GM21825 (cell line): ENCODE measurements around the gene SELENOW.
"Not testable (repeated sequence)": the region's sequence is repeated elsewhere in the genome, so short reads cannot be mapped to it uniquely, and the experiment has no call there.

Experiments used
- ATAC-seq: cut with Tn5 transposase; IDR thresholded peaks from one replicate; pipeline ENCODE4 v1.9.1; 2021; ENCODE audit warnings: mild to moderate bottlenecking, moderate library complexity; ENCODE audit not compliant: unreplicated experiment

SELENOW gene

DNA sequence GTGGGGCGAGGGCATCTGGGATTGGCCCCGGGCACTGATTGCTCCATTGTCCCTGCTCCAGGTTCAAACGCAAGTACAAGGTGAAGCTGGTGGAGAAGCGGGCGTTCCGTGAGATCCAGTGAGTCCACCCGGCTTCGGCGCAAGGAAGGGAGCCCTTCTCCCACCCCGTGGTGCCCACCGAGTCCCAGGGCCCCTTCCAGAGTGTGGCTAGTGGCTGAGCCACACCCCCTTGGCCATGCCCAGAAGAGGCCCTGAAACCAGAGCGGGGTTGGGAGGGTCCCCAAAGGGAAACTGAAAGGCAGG, 21.9 kb upstream of the SELENOW start:
- no peak for ATAC-seq

- no peak for ATAC-seq
Measured at GRCh38 chr19:47756953-47757608, 21.4 kb upstream of the SELENOW start.

- no peak for ATAC-seq
Measured at GRCh38 chr19:47757617-47758442, 20.7 kb upstream of the SELENOW start.

DNA sequence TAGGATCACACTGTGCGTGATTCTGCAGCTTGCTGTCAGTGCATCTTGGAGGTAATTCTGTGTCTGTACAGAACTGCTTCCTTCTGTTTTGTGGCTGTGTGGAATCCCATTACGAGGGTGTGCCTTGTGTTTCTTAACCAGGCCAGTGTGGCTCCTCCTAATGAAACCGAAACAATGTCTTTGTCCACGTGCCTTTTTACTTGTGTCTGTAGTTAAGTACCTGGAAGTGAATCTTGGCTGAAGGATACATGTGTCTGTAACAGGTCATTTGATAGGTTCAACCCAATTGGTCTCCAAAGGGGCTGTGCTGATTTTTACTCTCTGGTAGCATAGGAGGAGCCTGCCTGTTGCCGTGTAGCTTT, 20.1 kb upstream of the SELENOW start:
- ATAC-seq, result no peak

- ATAC-seq, result no peak
Measured at GRCh38 chr19:47760632-47760999, 17.9 kb upstream of the SELENOW start.

- ATAC-seq, result no peak
Measured at GRCh38 chr19:47761566-47761965, 16.9 kb upstream of the SELENOW start.

DNA sequence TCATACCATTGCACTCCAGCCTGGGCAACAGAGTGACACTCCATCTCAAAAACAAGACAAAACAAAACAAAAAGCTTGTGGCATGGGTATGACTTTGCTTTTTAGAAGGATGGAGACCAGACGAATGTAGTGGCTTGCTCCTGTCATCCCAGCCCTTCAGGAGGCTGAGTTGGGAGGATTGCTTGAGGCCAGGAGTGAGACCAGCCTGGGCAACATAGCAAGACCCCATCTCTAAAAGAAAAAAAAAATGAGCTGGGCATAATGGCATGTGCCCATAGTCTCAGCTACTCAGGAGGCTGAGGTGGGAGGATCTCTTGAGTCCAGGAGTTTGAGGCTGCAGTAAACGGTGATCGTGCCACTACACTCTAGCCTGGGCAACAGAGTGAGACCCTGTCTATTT, 16.4 kb upstream of the SELENOW start:
- ATAC-seq, result no peak

DNA sequence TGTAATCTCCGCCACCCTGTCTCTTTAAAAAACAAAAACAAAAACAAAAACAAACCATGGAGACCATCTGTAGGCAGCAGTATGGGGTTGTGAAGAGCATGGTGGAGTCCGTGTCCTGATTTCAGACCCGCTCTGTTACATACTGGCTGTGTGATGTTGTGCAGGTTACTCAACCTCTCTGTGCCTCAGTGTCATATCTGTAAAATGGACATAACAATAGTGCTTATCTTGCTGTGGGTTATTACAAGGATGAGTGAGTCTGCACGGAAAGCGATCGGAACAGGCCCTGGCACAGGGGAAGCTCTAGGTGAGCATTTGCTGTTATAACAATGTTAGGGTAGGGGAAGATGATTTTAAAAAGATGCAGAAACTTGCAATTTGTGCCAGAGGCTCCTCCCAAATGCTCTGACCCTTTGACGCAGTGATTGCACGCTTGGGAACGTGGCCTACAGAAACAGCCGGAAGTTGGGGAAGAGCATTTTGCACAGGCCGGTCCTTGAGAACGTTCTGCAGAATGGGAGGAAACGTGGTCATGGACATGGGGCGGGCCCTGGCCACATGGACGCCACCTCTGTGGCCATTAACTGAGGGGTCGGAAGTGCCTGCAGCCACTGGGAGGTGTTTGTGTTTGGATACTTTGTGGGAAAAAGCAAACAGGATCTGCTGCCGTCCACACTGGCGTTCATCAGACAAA, 15.7 kb upstream of the SELENOW start:
- no peak for ATAC-seq

DNA sequence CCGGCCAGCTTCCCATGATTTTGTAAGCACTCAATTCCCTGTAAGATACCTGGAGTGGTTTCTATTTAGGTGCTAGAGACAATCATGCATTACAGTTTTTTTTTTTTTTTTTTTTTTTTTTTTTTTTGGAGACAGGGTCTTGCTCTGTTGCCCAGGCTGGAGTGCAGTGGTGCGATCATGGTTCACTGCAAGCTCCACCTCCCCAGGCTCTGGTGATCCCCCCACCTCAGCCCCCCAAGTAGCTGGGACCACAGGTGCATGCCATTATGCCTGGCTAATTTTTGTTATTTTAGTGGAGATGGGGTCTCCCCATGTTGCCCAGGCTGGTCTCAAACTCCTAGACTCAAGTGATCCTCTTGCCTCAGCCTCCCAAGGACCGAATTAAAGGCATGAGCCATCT, 13.8 kb upstream of the SELENOW start:
- ATAC-seq, result not testable (repeated sequence)

DNA sequence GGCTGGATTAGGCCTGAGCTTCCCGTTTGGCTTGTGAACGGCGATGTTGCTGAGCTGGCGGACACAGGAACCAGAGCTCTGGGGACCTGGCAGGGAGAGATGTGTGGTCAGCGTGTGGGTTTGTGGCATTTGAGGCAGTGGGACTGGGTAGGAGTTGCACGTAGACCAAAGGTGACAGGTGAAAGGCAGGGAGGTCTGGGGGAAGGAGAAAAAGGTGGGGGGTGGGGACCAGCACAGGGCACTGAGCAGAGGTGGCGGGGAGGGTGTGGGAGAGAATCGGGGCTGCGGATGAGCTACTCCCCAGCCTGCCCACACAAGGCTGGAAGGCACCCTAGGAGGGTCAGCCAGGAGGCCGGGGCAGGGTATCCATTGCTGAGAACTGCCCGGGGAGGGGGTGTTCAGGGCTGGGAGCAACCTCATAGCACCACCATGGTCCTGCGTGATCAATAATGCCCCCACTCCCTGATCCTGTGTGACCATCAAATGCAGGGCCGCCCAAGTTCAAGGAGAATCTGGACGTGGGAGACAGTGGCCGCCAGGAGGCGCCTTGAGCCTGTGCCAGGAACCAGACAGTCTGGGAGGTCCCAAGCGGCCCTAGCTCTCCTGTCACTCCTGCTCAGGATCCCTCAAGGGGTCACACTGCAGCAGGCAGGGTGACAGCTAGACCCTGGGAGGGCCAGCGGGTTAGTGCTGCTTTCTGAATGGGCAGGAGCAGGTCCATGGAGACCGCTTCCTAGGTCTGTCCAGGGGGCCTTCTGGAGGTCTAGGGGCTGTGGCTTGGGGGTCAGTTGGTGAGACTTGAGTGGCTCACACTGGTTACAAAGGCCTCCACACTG, 12.8 kb upstream of the SELENOW start:
- no peak for ATAC-seq

DNA sequence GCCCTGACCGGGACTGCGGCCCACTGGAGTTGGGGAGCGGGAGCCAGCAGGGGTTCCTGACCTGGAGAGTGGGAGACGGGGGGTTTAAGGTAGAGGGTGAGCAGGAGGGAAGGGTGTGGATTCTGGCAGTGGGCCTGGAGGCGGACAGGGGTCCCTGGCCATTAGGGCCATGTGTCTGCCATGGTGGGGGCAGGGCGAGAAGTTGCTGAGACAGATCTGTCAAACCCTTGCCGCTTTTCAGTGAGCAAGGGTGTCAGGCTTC, 12.2 kb upstream of the SELENOW start:
- no peak for ATAC-seq

DNA sequence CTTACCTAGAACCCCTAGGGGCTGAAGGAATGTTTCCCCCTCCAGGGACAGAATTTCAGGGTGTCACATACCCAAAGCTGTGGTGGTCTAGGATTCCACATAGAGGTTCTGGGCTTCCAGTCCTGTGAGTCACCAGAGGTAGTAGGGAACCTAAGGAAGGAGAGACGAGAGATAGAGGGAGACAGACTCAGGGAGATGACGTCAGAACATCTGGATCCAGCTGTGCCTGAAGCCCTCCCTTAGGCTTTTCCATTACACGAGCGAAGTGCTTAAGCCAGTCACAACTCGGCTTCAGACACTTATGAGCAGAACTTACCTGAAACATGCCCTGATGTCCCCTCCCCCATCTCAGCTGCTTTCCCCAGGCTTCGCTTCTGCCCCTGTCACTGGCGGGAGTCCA, 11.8 kb upstream of the SELENOW start:
- ATAC-seq, result no peak

- ATAC-seq, result no peak
Measured at GRCh38 chr19:47767349-47767748, 11.2 kb upstream of the SELENOW start.

GRCh38 chr19:47768604-47769003, 9.9 kb upstream of the SELENOW start:
- no peak for ATAC-seq

DNA sequence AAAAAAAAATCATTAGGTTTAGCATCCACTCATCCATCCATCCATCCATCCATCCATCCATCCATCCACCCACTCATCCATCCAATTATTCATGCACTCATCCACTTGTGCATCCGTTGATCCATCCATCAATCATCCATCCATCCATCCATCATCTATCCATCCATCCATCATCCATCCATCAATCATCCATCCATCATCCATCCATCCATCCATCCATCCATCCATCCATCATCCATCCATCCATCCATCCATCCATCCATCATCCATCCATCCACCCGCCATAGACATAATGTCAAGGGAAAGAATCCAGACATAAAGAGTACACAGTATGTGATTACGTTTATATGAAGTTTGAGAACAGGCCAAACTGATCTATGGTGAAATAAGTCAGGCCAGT, 9.0 kb upstream of the SELENOW start:
- no peak for ATAC-seq

DNA sequence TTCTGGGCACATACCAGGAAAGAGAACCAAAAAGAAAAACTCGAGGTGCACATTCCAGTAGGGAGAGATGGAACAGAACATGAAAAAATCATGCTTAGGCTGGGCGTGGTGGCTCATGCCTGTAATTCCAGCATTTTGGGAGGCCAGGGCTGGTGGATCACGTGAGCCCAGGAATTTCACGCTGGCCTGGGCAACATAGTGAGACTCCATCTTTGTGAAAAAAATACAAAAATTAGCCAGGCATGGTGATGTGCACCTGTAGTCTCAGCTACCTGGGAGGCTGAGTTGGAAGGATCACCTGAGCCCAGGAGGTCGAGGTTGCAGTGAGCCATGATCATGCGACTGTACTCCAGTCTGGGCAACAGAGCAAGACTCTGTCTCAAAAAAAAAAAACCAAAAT, 7.2 kb upstream of the SELENOW start:
- not testable (repeated sequence) for ATAC-seq

GRCh38 chr19:47776568-47776967, 1.9 kb upstream of the SELENOW start:
- ATAC-seq, result no peak

DNA sequence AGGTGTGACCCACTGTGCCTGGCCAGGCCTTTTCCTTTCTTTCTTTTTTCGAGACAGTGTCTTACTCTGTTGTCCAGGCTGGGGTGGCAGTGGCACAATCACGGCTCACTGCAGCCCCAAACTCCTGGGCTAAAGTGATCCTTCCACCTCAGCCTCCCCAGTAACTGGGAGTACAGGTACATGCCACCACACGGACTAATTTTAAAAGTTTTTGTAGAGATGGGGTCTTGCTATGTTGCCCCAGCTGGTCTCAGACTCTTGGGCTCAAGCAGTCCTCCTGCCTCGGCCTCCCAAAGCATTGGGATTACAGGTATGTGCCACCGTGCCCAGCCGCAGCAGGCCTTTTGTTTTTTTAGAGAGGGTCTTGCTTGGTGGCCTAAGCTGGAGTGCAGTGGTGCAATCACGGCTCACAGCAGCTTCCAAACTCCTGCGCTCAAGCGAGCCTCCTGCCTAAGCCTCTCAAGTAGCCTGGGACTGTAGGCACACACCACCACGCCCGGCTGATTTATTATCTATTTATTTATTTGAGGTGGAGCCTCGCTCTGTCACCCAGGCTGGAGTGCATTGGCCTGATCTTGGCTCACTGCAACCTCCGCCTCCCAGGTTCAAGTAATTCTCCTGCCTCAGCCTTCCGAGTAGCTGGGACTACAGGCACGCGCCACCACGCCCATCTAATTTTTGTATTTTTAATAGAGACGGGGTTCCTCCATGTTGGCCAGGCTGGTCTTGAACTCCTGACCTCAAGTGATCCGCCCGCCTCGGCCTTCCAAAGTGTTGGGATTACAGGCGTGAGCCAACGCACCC, 1.1 kb upstream of the SELENOW start:
- ATAC-seq, result not testable (repeated sequence)

GRCh38 chr19:47778954-47779351, 450 bp downstream of the SELENOW start:
- peak; percentile 13 for ATAC-seq

DNA sequence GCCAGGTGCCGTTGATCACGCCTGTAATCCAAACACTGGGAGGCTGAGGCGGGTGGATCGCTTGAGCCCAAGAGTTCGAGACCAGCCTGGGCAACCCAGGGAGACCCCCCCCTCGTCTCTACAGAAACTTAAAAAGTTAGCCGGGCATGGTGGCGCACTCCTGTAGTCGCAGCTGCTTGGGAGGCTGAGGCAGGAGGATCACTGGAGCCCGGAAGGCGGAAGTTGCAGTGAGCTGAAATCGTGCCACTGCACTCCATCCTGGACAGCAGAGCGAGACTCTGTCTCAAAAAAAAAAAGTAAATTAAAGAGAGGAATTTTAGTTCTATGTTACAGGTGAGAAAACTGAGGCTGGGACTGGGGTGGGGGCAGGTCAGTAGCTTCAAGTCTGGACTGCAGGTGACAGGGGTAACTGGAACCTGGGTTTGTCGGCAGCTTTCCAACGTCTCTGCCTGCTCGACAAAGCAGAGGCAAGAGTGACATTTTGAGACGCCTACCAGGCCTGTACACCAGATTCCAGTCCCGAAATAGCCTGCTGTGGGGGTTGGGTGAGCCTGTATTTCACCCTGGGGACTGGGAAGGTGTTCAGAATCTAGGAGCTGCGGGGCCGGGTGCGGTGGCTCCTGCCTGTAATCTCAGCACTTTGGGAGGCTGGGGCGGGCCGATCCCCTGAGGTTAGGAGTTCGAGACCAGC, 1.2 kb downstream of the SELENOW start:
- no peak for ATAC-seq
